Activated CD4-positive, alpha-beta memory T cell treated with anti-CD3 and anti-CD28 coated beads, Interleukin-2, amount 10 ng/mL, durations not matched to agents 7 days and 5 days (primary cell): ENCODE results near the gene DYNC1I2. TPM values are rescaled to one million over a fixed set of nuclear protein-coding genes. Genes with fewer than 3 reads are reported as not detected.
"Not testable (repeated sequence)": the region's sequence is repeated elsewhere in the genome, so short reads cannot be mapped to it uniquely, and the experiment has no call there.

ENCODE experiments used
- CTCF ChIA-PET: fragments of 350-600 bp; sonication (Branson Sonifier 250); formaldehyde crosslinking; loops from one replicate; lab custom pipeline; 2021; ENCODE audit warnings: antibody characterized with exemption, inconsistent platforms; lab: Charles Lee
- POLR2A ChIA-PET: fragments of 350-600 bp; sonication (Branson Sonifier 250); formaldehyde crosslinking; loops from one replicate; lab custom pipeline; 2021; ENCODE audit warnings: antibody characterized with exemption; lab: Charles Lee
- DNase-seq: peaks from one replicate; pipeline ENCODE4 v3.0.0-alpha.2; 2020
- H3K27ac Mint-ChIP-seq: one replicate; pipeline ENCODE4 v1.8.0; 2021; ENCODE audit warnings: mild to moderate bottlenecking, mixed read lengths
- H3K27me3 Mint-ChIP-seq: one replicate; pipeline ENCODE4 v1.8.0; 2021; ENCODE audit warnings: mixed read lengths
- H3K36me3 Mint-ChIP-seq: one replicate; pipeline ENCODE4 v1.8.0; 2021; ENCODE audit warnings: low read depth, mixed read lengths
- H3K4me1 Mint-ChIP-seq: one replicate; pipeline ENCODE4 v1.8.0; 2021; ENCODE audit warnings: mixed read lengths
- H3K4me3 Mint-ChIP-seq: one replicate; pipeline ENCODE4 v1.8.0; 2021; ENCODE audit warnings: mild to moderate bottlenecking, mixed read lengths
- H3K9me3 Mint-ChIP-seq: one replicate; pipeline ENCODE4 v1.8.0; 2021; ENCODE audit warnings: mixed read lengths
- total RNA-seq, 2 experiments: library from RNA; stranded (reverse); gene quantifications; one replicate each; pipeline ENCODE4 v1.2.3, GENCODE V29; 2021

The DYNC1I2 gene
- total RNA-seq, 2 experiments from 2014 or later, result 51.5 to 55.3 TPM

DNA sequence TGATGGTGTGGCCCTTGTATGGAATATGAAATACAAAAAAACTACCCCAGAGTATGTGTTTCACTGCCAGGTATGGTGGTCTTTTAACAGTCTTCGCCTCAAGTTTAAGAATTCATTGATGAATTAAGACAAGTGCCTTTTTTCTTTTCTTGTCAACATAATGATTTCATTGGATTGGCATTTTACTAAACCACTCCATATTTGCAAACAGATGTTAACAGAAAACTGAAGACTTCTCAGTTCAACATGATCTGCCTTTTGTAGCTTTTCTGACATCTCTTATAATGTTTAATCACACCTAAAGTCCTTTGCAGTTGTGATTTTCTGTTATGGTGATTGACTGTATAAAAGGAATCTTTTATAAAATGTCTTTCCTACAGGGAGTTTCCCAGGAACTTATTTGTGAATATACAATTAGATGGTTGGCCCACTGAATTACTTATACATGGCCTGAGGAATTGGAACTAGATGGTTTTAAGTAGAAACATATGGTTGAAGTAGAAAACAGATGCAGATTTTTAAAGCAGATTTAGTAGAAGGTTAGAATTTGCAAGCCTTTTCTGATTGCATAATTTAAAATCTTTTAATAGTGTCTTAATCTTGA is 39.7 kb downstream of the DYNC1I2 start:
- CTCF ChIA-PET, result no interaction called here
- no peak overlapping the region for H3K27ac Mint-ChIP-seq

DNA sequence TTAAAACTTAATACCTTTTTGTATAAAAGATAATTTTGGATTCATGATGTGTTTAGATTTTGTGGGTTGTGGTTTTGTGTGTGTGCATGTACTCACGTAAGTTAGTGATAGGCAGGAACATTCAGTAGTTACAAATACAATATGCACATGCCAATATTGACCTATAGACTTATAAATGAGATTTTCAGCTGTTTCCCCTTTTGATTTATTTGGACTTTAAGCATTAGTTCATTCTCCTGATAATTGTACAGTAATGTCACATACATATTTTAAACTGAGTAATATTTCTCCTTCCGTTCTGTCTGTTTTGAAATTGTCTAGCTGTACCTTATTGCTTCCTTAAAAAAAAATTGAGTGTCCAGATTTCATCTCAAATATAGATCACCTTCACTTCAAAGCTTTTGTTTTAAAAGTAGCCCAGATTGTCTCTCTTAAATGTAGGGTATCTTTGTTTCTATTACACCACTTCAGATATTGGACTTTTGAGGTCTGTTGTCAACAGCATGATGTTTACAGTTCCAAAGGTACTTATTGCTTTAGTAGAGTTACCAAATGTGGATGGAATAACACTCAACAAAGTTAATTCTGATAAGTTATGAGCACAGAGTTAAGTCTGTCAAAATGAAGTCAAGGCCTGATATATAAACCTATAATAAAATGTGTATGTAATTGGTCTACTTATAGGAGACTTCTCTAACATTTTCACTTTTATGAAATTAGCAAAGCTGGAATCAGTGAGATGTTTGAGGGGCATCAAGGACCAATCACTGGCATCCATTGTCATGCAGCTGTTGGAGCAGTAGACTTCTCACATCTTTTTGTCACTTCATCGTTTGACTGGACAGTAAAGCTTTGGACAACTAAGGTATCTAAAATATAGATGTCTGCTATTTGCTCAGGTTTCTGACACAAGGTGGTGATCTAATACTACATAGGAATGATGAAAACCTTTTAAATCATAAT is 42.0 kb downstream of the DYNC1I2 start:
- Mint-ChIP-seq H3K4me3 (no peak overlapping the region), H3K4me1 (no peaks in the 10 kb centered on the region), H3K9me3 (no peaks in the 10 kb centered on the region), H3K36me3 (peaks cover 63% of the 10 kb centered on the region), H3K27me3 (no peaks in the 10 kb centered on the region), H3K27ac (no peak overlapping the region)
- DNase-seq, result no peak
- ChIA-PET CTCF (interaction anchor here (0.5 kb wide), 1 partner anchor 216 kb away, joined by 3 read pairs; no protein-coding TSS in a partner anchor), POLR2A (no interaction called here)

More for the DNA sequence above, 39.7 kb downstream of the DYNC1I2 start:
- H3K4me1 Mint-ChIP-seq, result no peaks in the 10 kb centered on the region
- POLR2A ChIA-PET, result no interaction called here
- H3K27me3 Mint-ChIP-seq, result no peaks in the 10 kb centered on the region
- peaks cover 50% of the 10 kb centered on the region for H3K36me3 Mint-ChIP-seq
- no peaks in the 10 kb centered on the region for H3K9me3 Mint-ChIP-seq
- no peak overlapping the region for H3K4me3 Mint-ChIP-seq
- no peak for DNase-seq

DNA sequence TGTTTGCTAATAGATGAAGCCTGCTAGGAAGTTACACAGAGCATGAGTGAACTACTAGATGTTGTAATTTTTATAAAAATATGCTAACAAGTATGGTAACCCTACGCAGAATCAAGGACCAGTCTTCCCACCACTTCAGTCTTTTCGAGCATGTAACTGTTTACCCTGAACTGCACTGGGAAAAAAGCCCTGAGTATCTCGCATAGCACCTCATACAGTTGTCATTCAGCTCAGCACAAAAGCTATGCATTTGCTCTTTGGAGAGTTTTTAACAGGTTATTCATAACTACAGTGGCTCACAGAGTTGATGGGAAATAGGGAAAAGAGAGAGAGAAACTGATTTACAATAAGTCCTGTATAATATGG is 42.7 kb downstream of the DYNC1I2 start:
- DNase-seq, result no peak
- ChIA-PET CTCF (no interaction called here), POLR2A (no interaction called here)
- Mint-ChIP-seq H3K27me3 (no peaks in the 10 kb centered on the region), H3K27ac (no peak overlapping the region), H3K4me1 (no peaks in the 10 kb centered on the region), H3K36me3 (peaks cover 69% of the 10 kb centered on the region), H3K4me3 (no peak overlapping the region), H3K9me3 (no peaks in the 10 kb centered on the region)

DNA sequence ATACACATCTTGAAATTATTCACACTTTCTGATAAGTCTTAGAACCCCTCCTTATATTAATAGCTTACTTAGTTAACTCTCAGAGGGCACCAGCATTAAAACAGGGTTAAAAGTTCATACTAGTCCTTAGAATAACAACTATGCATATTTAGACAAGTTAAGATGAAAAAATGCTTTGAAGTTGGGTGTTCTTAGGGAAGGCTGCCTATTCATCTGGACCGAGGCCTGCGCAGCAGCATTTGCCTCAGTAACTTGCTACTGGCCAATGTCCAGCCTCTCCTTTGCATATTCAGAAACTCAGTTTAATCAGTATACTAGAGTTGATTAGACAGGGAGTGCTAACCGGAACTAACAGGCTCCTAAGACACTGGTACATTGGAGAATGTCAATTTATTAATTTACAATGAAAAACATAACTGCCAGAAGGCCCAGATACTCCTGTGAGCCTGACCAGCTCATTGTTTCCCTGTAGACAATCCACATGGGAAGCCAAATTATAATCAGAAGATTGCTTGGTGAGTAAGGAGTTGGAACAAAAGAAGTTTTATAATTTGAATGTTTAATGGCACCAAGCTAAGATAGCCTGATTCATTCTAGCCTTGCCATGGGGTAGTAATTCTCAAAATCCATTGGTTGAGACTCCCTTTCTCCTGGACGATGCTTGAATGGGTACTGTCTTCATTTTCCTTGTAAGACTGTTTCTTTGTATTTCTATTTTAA is 48.9 kb downstream of the DYNC1I2 start:
- H3K27ac Mint-ChIP-seq, result no peak overlapping the region
- H3K27me3 Mint-ChIP-seq, result no peaks in the 10 kb centered on the region
- no peak for DNase-seq
- H3K9me3 Mint-ChIP-seq, result no peaks in the 10 kb centered on the region
- CTCF ChIA-PET, result no interaction called here
- no peaks in the 10 kb centered on the region for H3K4me1 Mint-ChIP-seq
- POLR2A ChIA-PET, result no interaction called here
- H3K36me3 Mint-ChIP-seq, result peaks cover 67% of the 10 kb centered on the region
- H3K4me3 Mint-ChIP-seq, result no peak overlapping the region

DNA sequence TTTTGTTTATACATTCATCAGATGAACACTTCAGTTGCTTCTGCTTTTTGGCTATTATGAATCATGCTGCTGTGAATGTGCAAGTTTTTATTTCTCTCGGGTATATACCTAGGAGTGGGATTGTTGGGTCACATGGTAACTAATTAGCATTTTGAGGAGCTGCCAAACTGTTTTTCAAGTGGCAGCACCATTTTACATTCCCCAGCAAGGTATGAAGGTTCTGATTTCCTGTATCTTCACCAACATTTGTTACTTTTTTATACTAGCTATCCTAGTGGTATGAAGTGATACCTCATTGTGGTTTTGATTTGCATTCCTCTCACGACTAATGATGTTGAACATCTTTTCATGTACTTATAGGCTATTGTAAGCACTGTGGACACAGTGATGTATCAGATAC is 53.9 kb downstream of the DYNC1I2 start:
- no peak for DNase-seq
- Mint-ChIP-seq H3K36me3 (peaks cover 58% of the 10 kb centered on the region), H3K9me3 (no peaks in the 10 kb centered on the region), H3K4me3 (no peak overlapping the region), H3K27ac (no peak overlapping the region), H3K27me3 (no peaks in the 10 kb centered on the region), H3K4me1 (no peaks in the 10 kb centered on the region)
- POLR2A ChIA-PET, result no interaction called here
- CTCF ChIA-PET, result interaction anchor here (0.9 kb wide), 1 partner anchor 386 kb away, joined by 3 read pairs; no protein-coding TSS in a partner anchor

DNA sequence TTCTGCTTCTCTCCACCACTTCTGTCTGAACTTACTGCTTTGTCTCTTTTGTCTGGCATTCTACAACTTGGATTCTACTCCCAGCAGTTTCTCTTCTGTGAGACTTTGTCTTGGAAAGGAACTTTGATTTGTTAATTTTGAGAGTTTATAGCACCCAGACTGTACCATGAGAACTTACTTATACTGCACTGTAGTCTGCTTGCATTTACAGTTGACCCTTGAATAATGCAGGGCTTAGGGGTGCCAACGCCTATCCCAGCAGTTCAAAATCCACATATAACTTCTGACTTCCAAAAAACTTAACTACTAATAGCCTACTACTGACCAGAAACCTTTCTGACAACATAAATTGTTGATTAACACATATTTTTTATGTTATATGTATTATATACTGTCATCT is 55.5 kb downstream of the DYNC1I2 start:
- DNase-seq, result no peak
- POLR2A ChIA-PET, result interaction anchor here (0.6 kb wide), 1 partner anchor 24 kb away, joined by 4 read pairs; no protein-coding TSS in a partner anchor
- Mint-ChIP-seq H3K27ac (no peak overlapping the region), H3K9me3 (no peaks in the 10 kb centered on the region), H3K4me1 (no peaks in the 10 kb centered on the region), H3K36me3 (peaks cover 50% of the 10 kb centered on the region), H3K4me3 (no peak overlapping the region), H3K27me3 (no peaks in the 10 kb centered on the region)
- CTCF ChIA-PET, result interaction anchor here (1.2 kb wide), 1 partner anchor 39 kb away, joined by 4 read pairs; no protein-coding TSS in a partner anchor

DNA sequence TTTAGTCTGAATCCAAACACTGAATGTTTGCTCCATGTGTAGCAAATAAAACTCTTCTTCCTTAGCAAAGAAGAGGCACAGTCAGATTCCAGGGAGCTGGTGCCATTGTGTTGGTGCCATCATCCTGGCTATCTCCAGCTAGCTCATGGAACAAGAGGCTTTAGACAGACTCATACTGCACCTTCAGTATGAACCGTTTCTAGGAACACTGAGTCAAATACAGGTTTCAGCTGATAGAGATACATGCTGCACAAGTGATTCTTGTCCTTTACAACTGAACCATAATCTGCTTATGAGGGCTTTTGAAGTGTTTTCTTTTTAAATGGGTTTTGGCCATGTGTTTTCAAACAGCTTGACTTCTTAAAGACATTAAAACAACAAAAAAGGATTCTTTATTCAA is 57.9 kb downstream of the DYNC1I2 start:
- H3K27ac Mint-ChIP-seq, result no peak overlapping the region
- no peak for DNase-seq
- H3K27me3 Mint-ChIP-seq, result no peaks in the 10 kb centered on the region
- H3K4me1 Mint-ChIP-seq, result no peaks in the 10 kb centered on the region
- POLR2A ChIA-PET, result no interaction called here
- H3K9me3 Mint-ChIP-seq, result no peaks in the 10 kb centered on the region
- H3K4me3 Mint-ChIP-seq, result no peak overlapping the region
- peaks cover 57% of the 10 kb centered on the region for H3K36me3 Mint-ChIP-seq
- CTCF ChIA-PET, result no interaction called here

DNA sequence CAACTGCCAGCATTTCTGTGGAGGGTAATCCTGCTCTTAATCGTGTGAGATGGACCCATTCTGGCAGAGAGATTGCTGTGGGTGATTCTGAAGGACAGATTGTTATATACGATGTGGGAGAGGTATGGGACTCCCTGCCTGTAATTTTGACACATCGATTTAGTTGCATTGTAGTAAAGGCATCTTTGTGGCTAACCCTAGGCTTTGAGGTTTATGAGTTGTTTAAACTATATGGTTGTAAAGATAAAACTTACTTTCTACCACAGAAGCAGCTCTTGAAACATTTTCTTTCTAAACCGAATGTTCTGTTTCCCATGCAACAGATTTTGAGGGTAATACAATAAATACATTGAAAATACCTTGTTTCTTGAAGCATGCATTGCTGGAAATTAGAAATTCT is 58.5 kb downstream of the DYNC1I2 start:
- Mint-ChIP-seq H3K4me1 (no peaks in the 10 kb centered on the region), H3K27ac (no peak overlapping the region), H3K36me3 (peaks cover 62% of the 10 kb centered on the region), H3K9me3 (no peaks in the 10 kb centered on the region), H3K27me3 (no peaks in the 10 kb centered on the region), H3K4me3 (no peak overlapping the region)
- no peak for DNase-seq
- ChIA-PET POLR2A (no interaction called here), CTCF (no interaction called here)

DNA sequence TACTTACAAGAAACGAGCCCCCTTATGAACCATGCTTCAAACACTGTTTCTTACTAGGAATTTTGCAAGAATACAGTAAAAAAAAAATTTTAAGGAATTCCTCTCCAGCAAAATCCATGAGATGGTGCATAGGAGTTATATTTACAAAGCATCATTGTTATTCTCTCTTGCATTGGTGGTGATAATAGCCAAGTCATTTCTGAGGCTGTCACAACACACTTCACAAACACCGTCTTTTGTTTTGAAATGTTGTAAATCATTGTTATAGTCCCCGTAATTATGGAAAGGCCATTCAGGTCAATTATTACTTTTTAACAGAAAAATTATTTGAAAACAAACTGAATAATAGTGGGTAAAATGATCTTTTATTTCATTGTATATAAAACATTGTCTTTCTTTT is 60.1 kb downstream of the DYNC1I2 start:
- H3K9me3 Mint-ChIP-seq, result no peaks in the 10 kb centered on the region
- no peaks in the 10 kb centered on the region for H3K27me3 Mint-ChIP-seq
- no peak for DNase-seq
- ChIA-PET CTCF (no interaction called here), POLR2A (no interaction called here)
- peaks cover 61% of the 10 kb centered on the region for H3K36me3 Mint-ChIP-seq
- no peaks in the 10 kb centered on the region for H3K4me1 Mint-ChIP-seq
- no peak overlapping the region for H3K4me3 Mint-ChIP-seq
- no peak overlapping the region for H3K27ac Mint-ChIP-seq

DNA sequence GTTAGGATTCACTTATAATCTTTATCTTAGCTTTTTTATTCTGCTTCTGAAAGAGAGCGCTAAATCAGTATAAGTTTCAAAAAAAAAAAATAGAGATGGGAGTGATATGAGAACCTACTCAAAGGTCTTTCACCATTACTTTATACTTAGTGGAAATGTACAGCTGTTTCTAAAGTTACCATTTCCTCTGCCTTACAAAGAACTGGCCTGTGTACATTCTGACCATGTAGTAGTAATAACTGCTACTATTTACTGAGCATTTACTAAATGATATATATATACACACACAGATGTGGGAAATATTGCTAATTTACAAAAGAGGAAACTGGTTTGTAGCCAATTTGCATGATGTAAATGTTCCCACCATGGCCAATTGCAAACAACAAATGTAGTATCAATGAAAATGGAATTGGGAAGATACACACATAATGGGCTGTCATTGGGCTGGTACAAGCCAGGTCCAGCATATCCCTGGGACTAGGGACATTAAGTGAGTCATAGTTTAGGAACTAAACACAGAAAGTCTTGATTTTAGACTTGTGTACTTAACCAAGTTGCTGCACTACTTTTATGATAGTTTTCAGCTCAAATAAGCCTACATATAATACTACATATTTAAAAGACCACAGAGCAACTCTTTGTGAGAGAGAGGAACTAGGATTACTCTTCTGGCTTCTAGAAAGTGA is 67.1 kb downstream of the DYNC1I2 start:
- peaks cover 67% of the 10 kb centered on the region for H3K36me3 Mint-ChIP-seq
- H3K4me3 Mint-ChIP-seq, result no peak overlapping the region
- no peaks in the 10 kb centered on the region for H3K27me3 Mint-ChIP-seq
- H3K4me1 Mint-ChIP-seq, result no peaks in the 10 kb centered on the region
- no peak for DNase-seq
- ChIA-PET CTCF (interaction anchor here (0.9 kb wide), 1 partner anchor 31 kb away, joined by 3 read pairs; no protein-coding TSS in a partner anchor), POLR2A (no interaction called here)
- H3K9me3 Mint-ChIP-seq, result peaks cover 6% of the 10 kb centered on the region
- no peak overlapping the region for H3K27ac Mint-ChIP-seq

DNA sequence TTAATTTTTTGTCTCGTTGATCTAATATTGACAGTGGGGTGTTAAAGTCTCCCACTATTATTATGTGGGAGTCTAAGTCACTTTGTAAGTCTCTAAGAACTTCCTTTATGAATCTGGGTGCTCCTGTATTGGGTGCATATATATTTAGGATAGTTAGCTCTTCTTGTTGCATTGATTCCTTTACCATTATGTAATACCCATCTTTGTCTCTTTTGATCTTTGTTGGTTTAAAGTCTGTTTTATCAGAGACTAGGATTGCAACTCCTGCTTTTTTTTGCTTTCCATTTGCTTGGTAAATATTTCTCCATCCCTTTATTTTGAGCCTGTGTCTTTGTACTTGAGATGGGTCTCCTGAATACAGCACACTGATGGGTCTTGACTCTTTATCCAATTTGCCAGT is 71.5 kb downstream of the DYNC1I2 start:
- not testable (repeated sequence) for DNase-seq
- peaks cover 72% of the 10 kb centered on the region for H3K36me3 Mint-ChIP-seq

DNA sequence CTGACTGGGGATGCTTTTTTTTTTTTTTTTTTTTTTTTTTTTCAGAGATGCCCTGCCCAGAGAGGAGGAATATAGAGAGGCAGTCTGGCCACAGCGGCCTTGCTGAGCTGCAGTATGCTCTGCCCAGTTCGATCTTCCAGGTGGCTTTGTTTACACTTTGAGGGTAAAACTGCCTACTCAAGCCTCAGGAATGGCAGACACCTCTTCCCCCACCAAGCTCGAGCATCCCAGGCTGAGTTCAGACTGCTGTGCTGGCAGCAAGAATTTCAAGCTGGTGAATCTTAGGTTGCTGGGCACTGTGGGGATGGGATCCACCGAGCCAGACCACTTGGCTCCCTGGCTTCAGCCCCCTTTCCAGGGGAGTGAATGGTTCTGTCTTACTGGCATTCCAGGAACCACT is 73.9 kb downstream of the DYNC1I2 start:
- H3K4me1 Mint-ChIP-seq, POLR2A ChIA-PET, H3K27ac Mint-ChIP-seq, H3K9me3 Mint-ChIP-seq, CTCF ChIA-PET, DNase-seq, H3K4me3 Mint-ChIP-seq, H3K27me3 Mint-ChIP-seq: not testable (repeated sequence)
- peaks cover 59% of the 10 kb centered on the region for H3K36me3 Mint-ChIP-seq

More for the DNA sequence above, 71.5 kb downstream of the DYNC1I2 start:
- H3K4me3 Mint-ChIP-seq, H3K4me1 Mint-ChIP-seq, H3K9me3 Mint-ChIP-seq, CTCF ChIA-PET, H3K27ac Mint-ChIP-seq, POLR2A ChIA-PET, H3K27me3 Mint-ChIP-seq: not testable (repeated sequence)
